GM19397 (cell line): Measurements from ENCODE around the gene C14orf119.
A peak's percentile ranks its signal among the peaks of the same experiment; 100 is the strongest.

Experiments used
- ATAC-seq: cut with Tn5 transposase; IDR thresholded peaks from one replicate; pipeline ENCODE4 v1.9.1; 2021; ENCODE audit warnings: mild to moderate bottlenecking, moderate library complexity; ENCODE audit not compliant: unreplicated experiment

The C14orf119 gene

DNA sequence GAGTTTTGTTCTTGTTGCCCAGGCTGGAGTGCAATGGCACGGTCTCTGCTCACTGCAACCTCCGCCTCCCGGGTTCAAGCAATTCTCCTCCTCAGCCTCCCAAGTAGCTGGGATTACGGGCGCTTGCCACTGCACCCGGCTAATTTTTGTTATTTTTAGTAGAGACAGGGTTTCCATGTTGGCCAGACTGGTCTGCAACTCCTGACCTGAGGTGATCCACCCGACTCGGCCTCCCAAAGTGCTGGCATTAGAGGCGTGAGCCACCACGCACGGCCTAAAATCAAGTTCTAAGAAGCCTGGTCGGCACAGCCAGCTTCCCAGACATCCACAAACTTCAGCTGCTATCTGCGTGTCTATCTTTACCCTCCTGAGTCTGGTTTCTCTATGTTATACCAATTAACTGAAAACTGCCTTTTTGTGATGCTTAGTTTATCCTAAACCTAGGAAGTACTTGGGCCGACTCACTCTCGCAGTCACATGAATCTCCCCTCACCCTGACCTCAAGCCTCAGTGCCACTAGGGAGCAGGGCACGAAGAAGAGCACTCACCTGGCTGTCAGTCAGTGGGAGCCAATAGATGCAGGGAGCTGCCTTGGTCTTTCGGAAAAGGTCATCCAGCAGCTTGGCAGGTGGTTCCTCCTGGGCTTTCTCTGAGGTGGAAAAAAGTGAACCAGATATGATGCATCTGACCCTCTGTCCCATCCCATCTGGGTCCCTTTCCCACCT is 34.6 kb upstream of the C14orf119 start:
- no peak for ATAC-seq

DNA sequence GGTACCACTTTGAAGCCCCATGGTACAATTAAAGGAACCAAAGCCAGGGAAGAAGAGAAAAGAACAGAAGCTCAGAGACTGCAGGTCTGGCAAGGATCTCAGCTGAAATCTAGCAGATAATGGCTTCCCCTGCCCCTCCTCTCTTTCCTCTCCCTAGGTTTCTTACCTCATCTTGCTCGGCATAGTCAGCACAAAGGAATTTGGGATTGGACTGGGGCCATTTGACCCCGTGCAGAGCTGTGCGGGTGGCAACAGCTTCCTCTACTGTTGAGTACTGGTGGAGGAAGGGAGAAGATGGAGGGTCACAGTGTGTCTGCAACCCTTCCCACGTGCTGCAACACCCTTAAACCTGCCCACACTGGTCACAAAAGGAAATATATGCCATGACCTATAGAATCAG is 33.3 kb upstream of the C14orf119 start:
- ATAC-seq: no peak

DNA sequence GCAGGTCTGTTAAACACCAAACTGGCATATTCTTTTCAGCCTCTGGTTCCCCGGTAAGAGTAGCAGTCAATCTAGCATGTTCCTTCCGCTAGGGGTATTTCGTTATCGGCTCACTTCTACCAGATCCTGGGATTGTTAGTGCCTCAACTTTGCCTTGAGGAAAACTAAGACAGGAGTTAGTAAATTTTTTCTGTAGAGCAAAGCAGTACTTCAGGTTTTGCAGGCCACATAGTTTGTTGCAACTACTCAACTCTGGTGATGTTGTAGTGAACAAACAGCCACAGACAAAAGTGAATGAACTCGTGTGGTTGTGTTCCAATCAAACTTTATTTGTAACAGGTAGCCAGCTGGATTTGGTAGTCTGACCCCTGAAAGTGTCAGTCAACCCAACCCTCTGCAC is 31.7 kb upstream of the C14orf119 start:
- ATAC-seq: no peak

DNA sequence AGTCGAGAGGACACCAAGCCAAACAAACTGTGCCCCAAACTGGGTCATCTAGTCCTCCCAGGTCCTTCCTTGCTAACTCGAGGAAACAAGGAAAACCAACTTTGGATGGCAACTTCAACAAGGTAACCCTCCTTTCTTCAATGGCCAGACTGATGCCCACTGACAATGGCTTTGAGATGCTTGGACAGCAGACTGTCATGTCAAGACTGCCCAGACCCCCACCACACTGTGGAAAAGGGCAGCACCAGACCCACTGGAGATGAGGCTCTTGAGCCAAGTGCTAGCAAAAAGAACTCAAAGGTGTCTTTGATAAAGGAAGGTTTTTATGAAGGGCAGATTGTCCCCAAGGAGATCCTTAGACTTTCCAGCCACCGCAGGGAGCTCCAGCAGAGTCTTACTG is 28.9 kb upstream of the C14orf119 start:
- no peak for ATAC-seq

DNA sequence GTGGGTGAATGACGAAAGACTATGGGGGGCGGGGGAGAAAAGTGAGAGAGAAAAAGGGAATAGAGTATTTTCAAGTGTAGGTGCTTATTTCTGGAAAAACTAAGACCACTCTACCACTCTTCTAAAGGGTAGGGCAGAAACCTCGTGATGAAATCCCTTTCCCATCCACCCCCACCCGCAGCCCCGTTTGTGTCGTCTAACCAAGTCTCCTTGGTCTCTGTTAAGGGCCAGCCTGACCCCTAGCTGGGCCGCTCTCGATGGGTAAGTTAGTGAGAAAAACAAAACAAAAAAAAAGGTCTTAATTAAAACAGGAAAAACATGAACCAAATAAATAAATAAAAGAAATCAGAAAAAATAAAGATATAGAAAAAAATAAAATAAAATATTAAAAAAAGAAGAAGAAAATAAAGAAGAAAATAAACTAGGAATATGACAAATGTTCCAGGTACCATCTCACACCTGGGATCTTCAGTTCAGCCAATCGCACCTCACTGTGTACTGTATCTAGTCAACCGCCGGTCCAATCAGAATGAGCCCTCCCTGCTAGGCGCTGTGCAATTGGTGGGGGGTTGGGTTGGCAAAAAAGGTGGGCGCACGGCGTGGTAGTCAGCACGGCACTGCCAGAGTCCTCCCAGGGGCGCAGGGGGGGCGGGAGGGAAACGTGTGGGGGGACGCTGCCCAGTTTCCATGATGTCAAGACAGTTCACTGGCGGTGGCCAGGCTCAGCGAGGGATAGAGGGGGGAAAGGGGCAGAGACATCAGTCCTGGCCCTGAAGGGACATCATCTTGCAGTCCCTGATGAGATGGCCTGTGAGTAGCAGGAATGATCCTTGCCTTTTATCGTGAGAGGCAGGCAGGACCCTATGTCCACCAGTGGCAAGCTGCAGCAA is 28.2 kb upstream of the C14orf119 start:
- ATAC-seq: no peak

DNA sequence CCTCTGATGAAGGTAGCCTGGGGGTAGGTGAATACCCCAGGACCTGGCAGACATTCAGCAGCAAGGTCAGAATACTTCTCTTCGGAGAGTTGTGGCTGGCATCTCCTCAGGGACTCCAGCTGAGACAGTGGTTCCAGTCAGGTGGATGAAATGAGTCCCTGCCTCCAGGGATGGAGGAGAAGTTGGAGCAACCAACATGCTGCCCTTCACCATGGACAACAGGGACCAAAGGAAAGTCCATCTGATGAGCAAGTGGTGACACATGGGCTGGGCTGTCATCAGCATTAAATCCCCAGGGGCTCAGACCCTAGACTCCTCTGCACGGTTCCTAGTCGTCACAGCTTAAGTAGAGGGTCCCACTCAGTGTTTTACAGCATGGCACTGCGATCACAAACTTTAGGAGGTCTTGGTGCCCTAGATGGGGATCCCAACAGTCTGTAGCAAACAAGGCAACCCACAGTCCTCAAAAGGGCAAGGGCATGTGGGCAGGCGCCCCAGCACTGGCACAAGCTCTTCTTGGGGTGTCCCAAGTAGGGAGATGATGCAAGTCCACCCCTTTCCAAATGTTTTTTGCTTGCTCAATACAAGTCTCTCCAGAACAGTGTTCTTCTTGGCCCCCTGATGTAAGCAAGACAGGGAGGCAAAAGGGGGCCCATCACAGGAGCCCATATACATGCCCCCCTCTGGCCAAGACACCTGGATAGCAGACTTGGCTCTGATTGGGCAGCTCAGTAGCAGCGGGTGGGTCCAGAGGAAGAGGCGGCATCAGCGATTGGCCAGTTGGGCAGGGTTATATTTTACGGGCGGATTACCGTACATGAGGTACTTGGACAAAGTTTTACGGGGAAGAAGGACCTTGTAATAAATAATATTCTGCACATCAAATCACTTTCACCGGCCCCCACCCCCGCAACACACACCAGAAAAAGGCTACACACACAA is 27.2 kb upstream of the C14orf119 start:
- ATAC-seq: no peak

DNA sequence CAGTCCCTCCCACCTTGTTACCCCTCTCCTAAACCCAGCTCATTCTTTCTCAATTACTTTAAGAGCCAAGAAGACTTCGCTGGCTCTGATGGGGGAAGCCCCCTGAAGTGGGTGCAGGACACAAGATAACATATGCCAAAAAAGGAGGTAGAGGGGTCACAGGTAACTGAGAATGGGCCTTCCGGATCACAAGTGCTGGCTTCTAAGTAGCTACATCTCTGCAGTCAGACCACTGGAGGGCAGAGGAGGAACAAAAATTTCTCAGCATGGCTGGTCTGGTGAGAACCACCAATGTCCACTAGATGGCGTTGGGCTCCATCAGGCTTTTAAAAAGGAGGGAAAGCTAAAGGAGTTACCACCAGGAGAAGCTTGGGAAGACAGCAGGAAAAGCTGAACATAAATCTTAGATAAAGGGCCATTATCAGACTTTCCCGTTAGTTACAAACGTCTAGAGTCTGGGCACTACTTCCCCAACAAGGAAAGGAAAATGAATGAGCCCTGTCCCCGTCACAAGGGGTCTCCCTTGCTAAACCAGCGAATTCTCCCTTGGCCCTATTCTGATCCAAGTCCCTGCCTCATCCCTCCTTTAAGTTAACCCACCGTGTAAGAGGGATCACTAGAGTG is 26.4 kb upstream of the C14orf119 start:
- peak; percentile 54 for ATAC-seq

DNA sequence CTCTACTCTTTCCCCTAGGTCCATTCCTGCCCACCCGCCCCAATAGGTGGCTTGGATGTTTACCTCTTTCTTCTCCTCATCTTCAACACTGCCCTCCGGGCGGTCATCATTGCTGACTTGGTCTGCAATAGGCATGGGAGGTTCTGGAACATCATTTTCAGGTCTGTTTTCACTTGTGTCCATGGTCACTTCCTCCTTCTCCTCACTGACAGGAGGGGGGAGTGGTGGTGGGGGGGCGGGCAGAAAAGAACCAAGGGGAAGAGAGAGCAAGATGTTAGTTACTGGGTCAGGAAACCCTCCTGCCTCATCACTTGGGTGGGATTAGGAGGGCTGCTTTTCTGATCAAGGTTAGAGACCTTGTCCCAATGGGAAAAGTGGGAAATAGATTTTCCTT is 25.9 kb upstream of the C14orf119 start:
- ATAC-seq: no peak

DNA sequence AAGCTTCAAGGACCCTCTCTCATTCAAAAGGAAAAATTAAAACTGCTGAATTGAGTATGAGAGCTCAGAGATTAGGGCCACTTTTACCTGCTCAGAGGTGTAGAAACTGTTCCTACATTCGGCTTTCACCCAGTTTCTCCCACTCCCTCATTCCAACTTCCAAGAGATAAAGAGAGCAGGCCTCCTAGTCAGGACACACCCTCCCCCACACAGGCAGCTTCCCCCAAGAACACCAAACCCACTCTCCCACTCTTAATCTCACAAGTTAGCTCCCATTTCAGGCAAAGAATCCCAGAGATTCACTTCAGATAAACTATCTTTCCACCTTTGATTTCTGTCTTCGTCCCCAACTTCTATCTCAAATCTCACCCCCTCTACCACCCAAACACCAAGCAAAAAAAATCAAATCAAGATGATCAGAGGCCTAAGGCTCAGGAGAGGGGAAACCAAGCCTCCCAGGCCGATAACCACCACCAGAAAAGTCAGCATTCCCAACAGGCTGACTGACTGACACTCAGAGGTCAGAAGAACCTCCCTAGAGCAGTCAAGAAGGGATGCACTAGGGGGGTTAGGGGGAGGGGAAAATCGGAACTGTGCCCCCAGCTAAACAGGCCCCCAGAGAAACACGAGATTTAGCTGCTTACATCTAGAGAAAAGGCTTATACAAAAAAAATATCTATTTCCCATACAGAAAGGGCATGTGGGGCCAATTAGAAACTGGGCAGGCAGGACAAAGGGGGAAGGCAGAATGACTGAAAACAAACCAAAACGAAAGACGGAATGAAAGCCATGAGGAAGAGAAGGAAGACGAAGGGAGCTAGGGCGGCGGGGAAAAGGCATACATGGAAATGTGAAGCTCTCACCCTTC is 24.8 kb upstream of the C14orf119 start:
- no peak for ATAC-seq

DNA sequence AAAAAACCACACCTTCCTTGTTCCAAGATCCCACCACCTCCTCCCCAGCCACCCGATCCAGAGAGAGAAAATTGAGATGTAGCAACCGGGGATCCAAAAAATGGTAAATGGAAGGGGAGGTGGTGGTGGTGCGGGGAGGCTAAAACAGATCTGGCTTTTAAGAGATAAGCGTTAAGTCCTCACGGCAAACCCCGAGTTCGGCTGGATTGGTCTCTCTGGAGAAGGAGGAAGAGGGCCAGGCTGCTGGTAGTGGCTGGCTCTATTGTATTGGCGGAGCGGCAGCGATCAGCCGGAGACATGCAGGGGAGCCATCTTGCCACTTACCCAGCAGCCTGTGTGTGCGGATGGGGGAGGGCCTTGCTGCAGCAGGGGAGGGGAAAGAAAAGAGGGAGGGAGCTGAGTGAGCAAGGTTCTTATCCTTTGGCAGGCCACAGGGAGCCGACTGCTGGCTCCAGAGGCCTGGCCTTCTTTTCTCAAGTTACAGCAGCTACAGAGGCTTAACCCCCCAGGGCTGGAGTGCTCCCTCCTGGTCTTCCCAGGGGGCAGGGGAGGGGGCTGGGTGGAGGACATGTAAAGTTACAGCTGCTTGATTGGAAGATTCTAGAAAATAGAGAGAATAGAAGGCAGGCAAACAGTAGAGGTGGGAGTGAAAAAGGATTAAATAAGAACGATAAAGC is 23.9 kb upstream of the C14orf119 start:
- peak; percentile 89 for ATAC-seq

DNA sequence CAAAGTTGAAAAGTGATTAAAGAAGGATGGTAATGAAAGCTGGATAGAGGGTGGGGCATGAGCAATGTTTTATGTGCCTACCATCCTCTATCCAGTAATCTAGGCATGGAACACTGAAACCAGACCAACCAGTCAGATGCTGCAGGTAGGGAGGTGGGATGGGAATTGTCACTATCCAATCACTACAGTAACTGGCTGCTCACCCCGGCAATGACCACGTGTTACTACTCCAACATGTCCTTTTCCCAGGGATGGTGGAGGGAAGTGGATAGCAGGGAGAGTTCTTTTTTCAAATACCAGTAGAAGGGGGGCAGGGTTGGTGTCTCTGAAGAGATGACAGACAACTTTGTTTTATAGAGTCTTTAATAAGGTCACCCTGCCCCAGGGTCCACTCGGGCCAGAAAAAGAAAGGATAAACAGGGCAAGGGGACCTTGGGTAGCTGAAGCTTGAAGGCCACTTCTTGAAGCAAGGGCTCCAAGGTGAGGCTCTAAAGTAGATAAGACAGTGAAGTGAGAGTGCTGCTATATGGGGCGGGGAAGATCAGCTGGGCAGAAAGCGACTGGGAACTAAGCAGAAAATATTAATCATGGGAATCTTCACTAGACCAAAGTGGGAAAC is 23.3 kb upstream of the C14orf119 start:
- no peak for ATAC-seq

DNA sequence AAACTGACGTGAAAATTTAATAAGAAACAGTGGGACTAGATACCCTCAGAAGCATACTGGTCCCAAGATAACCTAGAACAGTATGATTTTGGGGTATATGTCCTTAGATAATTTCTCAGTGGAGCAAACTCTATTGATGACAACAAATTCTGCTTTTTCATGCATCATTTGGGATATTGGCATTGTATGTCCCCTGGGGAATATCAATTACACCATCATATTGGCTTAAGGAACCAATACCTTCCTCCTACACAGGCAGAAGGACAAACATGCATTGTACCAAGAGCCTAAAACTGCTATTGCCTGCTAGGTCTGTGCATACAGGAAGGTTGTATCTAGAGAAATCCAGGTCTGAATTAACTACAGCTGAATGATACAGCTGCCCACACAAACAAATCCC is 20.4 kb upstream of the C14orf119 start:
- ATAC-seq: no peak

DNA sequence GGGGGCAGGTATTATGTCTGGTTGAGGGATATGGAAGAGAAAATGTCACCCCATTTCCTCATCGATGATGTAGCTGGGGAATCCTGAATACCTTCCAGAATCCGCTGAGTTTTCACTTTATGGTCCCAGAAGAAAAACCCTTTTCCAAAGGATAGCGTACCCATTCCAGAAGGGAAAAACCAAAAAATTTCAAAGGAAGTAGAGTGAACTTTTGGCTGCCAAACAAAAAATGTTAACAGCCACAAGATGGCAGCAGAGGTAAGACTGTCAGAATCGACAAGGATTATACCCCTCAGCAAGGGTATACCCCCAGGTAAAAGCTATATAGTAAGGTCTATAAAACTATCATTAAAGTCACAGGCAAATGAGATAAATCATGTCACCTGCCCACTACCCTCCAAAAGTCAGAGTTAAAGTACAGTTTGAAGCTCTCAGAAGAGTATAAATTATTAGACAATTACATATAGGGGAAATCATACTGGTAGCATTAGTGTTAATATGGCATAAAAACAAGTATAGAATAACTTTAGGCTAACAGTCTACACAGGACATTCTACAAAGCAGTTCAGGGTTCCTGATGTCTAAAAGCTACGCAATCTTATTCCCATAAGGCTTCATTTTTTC is 18.4 kb upstream of the C14orf119 start:
- ATAC-seq: no peak

DNA sequence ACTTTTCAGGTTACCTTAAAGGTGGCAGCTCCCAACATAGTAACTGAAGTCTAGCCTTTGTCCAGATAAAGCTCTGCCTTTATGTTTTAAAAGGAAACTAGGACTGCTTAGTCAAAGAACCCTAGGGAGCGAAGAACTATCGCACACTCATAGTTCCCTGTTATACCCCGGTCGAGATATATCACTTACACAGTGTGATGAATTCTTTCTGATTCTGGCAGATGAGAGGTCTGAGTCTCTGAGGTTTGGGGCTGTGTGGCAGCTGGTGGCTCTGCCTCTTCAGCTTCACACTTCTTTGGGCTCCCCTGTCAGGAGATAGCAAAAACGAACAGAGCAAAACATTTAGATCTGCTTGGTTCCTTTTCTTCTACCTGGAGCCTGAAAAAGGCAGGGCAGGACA is 17.3 kb upstream of the C14orf119 start:
- ATAC-seq: no peak

DNA sequence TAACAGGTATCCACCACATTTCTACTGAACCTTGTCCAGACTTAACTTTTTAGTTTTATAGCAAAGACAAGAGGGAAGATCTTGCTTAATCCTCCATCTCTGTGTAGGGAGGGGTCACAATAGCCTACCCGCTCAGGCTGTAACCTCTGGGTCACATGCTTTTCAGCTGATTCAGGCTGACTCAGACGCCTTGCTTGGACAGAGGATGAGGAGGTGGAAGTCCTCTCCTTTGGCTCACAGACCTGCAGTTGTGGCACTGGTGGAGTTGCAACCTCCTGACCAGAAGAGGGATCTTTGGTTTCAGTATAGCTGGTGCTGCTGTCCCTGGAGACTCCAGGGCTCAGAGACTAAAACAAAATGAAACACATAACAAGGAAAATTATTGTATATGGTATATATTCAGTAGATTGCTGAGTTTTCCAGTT is 16.6 kb upstream of the C14orf119 start:
- ATAC-seq: no peak

DNA sequence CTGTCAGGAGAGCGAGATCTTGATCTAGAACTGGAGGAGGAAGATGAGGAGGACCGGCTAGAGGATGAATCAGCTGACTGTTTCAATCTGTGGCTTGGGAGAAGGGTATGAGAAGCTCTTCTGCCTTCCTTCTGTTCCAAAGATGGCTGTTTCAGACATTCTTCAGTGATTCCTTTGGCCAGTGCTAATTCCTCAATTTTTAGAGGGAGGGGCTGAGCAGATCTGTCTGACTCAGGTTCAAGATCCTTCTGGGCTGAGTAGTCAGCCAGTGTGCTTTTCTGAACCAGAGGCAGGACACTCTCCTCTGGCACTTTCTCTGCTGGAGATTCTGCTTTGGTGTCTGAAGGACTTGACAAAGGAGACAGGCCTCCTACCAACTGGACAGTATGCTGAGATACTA is 15.6 kb upstream of the C14orf119 start:
- ATAC-seq: no peak

DNA sequence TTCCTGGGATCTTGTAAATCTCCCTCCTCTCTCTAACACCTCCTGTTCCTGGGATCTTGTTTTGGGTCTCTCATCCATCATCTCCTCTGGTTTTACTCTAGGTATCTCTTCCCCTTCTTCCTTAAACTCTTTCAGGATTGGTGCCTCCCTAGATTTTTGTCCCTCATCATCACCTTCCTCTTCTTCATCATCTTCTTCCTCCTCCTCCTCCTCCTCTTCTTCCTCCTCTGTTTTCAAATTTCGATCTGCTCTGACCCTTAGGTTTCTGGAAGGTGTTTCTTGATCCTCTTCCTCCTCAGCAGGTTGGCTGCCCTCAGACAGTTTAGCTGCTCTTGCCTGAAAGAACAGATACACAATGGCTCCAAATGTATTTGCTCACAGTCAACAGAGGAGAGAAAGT is 14.8 kb upstream of the C14orf119 start:
- ATAC-seq: no peak

DNA sequence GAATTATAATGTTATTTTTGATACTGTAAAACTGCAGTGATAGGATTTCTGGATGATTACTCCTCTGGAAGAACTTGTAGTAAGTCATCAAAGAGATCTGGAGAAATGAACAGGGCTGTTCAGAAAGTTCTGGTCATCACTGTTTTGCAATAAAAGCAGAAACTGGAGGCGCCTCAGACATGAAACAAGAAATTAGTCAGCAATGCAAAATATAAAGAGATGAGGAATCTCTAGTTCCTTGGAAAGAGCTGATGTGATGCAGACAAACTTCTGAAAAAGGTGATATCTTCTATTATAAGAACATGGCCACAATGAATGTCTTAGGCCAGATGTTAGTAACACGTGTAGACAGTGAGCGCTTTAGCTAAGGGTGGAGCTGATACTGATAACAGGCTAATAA is 9.8 kb upstream of the C14orf119 start:
- ATAC-seq: no peak
